GM12891 (cell line): ENCODE results near the gene UBAP2L.

ENCODE experiments used
- POLR2A ChIP-seq: IDR thresholded peaks from 2 replicates; pipeline ENCODE4 v1.6.1; 2011; ENCODE audit warnings: low read depth, low read length, control low read depth
- POLR2AphosphoS5 ChIP-seq: IDR thresholded peaks from 2 replicates; pipeline ENCODE4 v1.6.1; 2011; ENCODE audit warnings: low read depth, low read length, control low read depth
- POU2F2 ChIP-seq: IDR thresholded peaks from 2 replicates; pipeline ENCODE4 v1.6.1; 2011; ENCODE audit warnings: low read depth, mild to moderate bottlenecking, control low read depth, low read length, moderate library complexity
- SPI1 ChIP-seq: IDR thresholded peaks from 2 replicates; pipeline ENCODE4 v1.6.1; 2011; ENCODE audit warnings: low read depth, low read length, control low read depth
- TAF1 ChIP-seq: IDR thresholded peaks from 2 replicates; pipeline ENCODE4 v1.6.1; 2011; ENCODE audit warnings: low read depth, low read length, control low read depth

DNA sequence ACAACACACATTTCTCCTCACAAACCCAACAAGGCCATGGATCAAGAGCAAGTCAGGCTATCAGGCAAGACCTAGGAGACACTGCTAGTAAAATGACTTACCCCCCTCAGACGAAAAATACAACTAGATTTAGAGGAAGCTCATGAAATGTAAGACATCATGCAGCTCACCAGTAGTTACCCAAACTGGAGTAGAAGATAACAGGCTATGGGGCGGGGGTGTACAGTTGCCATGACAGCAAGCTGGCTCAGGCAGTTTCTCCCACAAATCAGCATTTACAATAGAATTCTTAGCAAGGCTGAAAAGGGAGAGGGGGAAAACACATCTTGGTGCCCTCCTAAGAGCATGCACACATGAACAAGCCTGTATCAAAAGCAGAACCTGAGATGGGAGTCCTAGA lies 42.7 kb upstream of the UBAP2L start:
- TF ChIP-seq TAF1 (no peak), POLR2A (no peak), POLR2AphosphoS5 (no peak), POU2F2 (no peak), SPI1 (no peak)
